SK-N-SH (cell line): ENCODE data around the gene ZEB1. TPM values are rescaled to one million over a fixed set of nuclear protein-coding genes. Genes with fewer than 3 reads are reported as not detected.

Experiments
- CTCF ChIA-PET: fragments of 300-600, 350-600 bp; formaldehyde crosslinking; extraction: SDS; loops from one replicate; lab custom pipeline; 2021; lab: Yijun Ruan, JAX
- POLR2A ChIA-PET: fragments of 350-600 bp; sonication (Branson Sonifier 250); formaldehyde crosslinking; extraction: SDS; loops from one replicate; lab custom pipeline; 2020; ENCODE audit warnings: antibody characterized with exemption, inconsistent platforms; lab: Yijun Ruan, JAX
- DNase-seq: peaks from one replicate; pipeline ENCODE4 v3.0.0; 2012
- H2AFZ ChIP-seq: fragments of 200-600 bp; sonication (generic); 2 replicates; pipeline ENCODE4 v1.8.1; 2016; ENCODE audit warnings: antibody characterized with exemption, mild to moderate bottlenecking, low read depth
- H3F3A ChIP-seq: fragments of 200-600 bp; sonication (generic); replicated peaks from 2 replicates; pipeline ENCODE3; 2016; ENCODE audit warnings: antibody characterized with exemption, mild to moderate bottlenecking; ENCODE audit not compliant: insufficient read depth
- H3K27ac ChIP-seq, 2 experiments: fragments of 200-500 bp in 1 of 2; fragments of 200-600 bp in 1 of 2; sonication (Bioruptor generic) in 1 of 2; sonication (generic), shearing (Covaris generic) in 1 of 2; 2 replicates each; pipeline versions ENCODE4 v1.5.1 to v1.6.1; 2014 to 2016; ENCODE audit warnings: low read depth in 2 of 2, inconsistent platforms in 1 of 2, low read length in 1 of 2, mild to moderate bottlenecking in 1 of 2, mixed read lengths in 1 of 2
- H3K27me3 ChIP-seq: fragments of 200-600 bp; sonication (generic), shearing (Covaris generic); 2 replicates; pipeline ENCODE4 v1.6.1; 2016; ENCODE audit warnings: mixed run types; ENCODE audit not compliant: insufficient read depth
- H3K36me3 ChIP-seq, 2 experiments: fragments of 200-500 bp in 1 of 2; fragments of 200-600 bp in 1 of 2; sonication (Bioruptor generic) in 1 of 2; sonication (generic) in 1 of 2; replicated peaks in 1 of 2; 2 replicates each; pipeline versions ENCODE3 to v1.5.1; 2014 to 2016; ENCODE audit warnings: low read length in 1 of 2, mild to moderate bottlenecking in 1 of 2; ENCODE audit not compliant: insufficient read depth in 2 of 2, control insufficient read depth in 1 of 2
- H3K4me1 ChIP-seq, 2 experiments: fragments of 200-500 bp in 1 of 2; fragments of 200-600 bp in 1 of 2; sonication (Bioruptor generic) in 1 of 2; sonication (generic), shearing (Covaris generic) in 1 of 2; 2 replicates each; pipeline versions ENCODE4 v1.5.1 to v1.6.1; 2014 to 2016; ENCODE audit warnings: low read depth in 1 of 2, low read length in 1 of 2, mixed run types in 1 of 2; ENCODE audit not compliant: insufficient read depth in 2 of 2, control insufficient read depth in 1 of 2
- H3K4me2 ChIP-seq: fragments of 200-600 bp; sonication (generic), shearing (Covaris generic); 2 replicates; pipeline ENCODE4 v1.6.1; 2017; ENCODE audit warnings: mixed run types
- H3K4me3 ChIP-seq, 2 experiments: fragments of 200-500 bp in 1 of 2; fragments of 200-600 bp in 1 of 2; sonication (Bioruptor generic) in 1 of 2; sonication (generic), shearing (Covaris generic) in 1 of 2; 2 replicates each; pipeline versions ENCODE4 v1.5.1 to v1.8.1; 2014 to 2016; ENCODE audit warnings: low read depth in 2 of 2, inconsistent platforms in 1 of 2, low read length in 1 of 2, mild to moderate bottlenecking in 1 of 2, mixed read lengths in 1 of 2, moderate library complexity in 1 of 2
- H3K79me2 ChIP-seq: fragments of 200-600 bp; sonication (generic); 2 replicates; pipeline ENCODE4 v1.8.1; 2017; ENCODE audit warnings: mild to moderate bottlenecking; ENCODE audit not compliant: insufficient read depth
- H3K9ac ChIP-seq: fragments of 200-600 bp; sonication (generic); 2 replicates; pipeline ENCODE4 v1.6.1; 2017; ENCODE audit warnings: mixed run types
- H3K9me2 ChIP-seq: fragments of 200-600 bp; sonication (generic); 2 replicates; pipeline ENCODE4 v1.6.1; 2017; ENCODE audit warnings: mixed run types
- H3K9me3 ChIP-seq: fragments of 200-600 bp; sonication (generic); 2 replicates; pipeline ENCODE4 v1.6.1; 2017; ENCODE audit warnings: mixed run types, mild to moderate bottlenecking, moderate library complexity
- H4K20me1 ChIP-seq: fragments of 200-600 bp; sonication (generic); 2 replicates; pipeline ENCODE4 v1.6.1; 2017; ENCODE audit warnings: mild to moderate bottlenecking, mixed run types; ENCODE audit not compliant: insufficient read depth
- CHD2 ChIP-seq: fragments of 150-350 bp; IDR thresholded peaks from 2 replicates; pipeline ENCODE4 v1.6.1; 2018; ENCODE audit warnings: low read length; ENCODE audit not compliant: partially characterized antibody
- ELF1 ChIP-seq: IDR thresholded peaks from 2 replicates; pipeline ENCODE4 v1.4.0; 2012
- EP300 ChIP-seq, 2 experiments: IDR thresholded peaks; 2 replicates each; pipeline versions ENCODE4 v1.4.0 to v1.6.1; 2012; ENCODE audit warnings: borderline replicate concordance in 1 of 2, low read depth in 1 of 2, low read length in 1 of 2
- EZH2phosphoT487 ChIP-seq: fragments of 200-600 bp; sonication (generic); IDR thresholded peaks from 2 replicates; pipeline ENCODE4 v1.6.1; 2017; ENCODE audit warnings: low read depth, mixed run types, mild to moderate bottlenecking, antibody characterized with exemption, moderate library complexity, borderline replicate concordance
- GABPA ChIP-seq: IDR thresholded peaks from 2 replicates; pipeline ENCODE4 v1.4.0; 2012; ENCODE audit warnings: low read depth, mild to moderate bottlenecking
- GATA2 ChIP-seq: sonication (generic); formaldehyde crosslinking; IDR thresholded peaks from 2 replicates; pipeline ENCODE4 v1.5.0; 2020; ENCODE audit warnings: mild to moderate bottlenecking, missing genetic modification reagents
- IRF3 ChIP-seq: fragments of 150-350 bp; IDR thresholded peaks from 2 replicates; pipeline ENCODE4 v1.6.1; 2016; ENCODE audit warnings: mild to moderate bottlenecking, low read depth, low read length
- MXI1 ChIP-seq: IDR thresholded peaks from 2 replicates; pipeline ENCODE4 v1.6.1; 2012; ENCODE audit warnings: mild to moderate bottlenecking, low read depth, low read length, improper control_type of control experiment
- NFIC ChIP-seq: IDR thresholded peaks from 2 replicates; pipeline ENCODE4 v1.4.0; 2012; ENCODE audit warnings: borderline replicate concordance
- NRF1 ChIP-seq: IDR thresholded peaks from 2 replicates; pipeline ENCODE4 v1.6.1; 2012; ENCODE audit warnings: low read depth, mild to moderate bottlenecking, low read length
- PBX3 ChIP-seq: IDR thresholded peaks from 2 replicates; pipeline ENCODE4; 2012
- POLR2AphosphoS5 ChIP-seq: IDR thresholded peaks from 2 replicates; pipeline ENCODE4 v1.6.1; 2012; ENCODE audit warnings: low read depth, low read length
- RAD21 ChIP-seq: IDR thresholded peaks from 2 replicates; pipeline ENCODE4 v1.6.1; 2012; ENCODE audit warnings: mild to moderate bottlenecking, low read length
- RCOR1 ChIP-seq: fragments of 150-350 bp; IDR thresholded peaks from 2 replicates; pipeline ENCODE4 v1.6.1; 2017; ENCODE audit warnings: antibody characterized with exemption, low read length
- RXRA ChIP-seq: IDR thresholded peaks from 2 replicates; pipeline ENCODE4 v1.4.0; 2012; ENCODE audit warnings: low read depth, mild to moderate bottlenecking, borderline replicate concordance
- SMC3 ChIP-seq: IDR thresholded peaks from 2 replicates; pipeline ENCODE4 v1.6.1; 2012; ENCODE audit warnings: low read depth, low read length, improper control_type of control experiment
- TAF1 ChIP-seq: IDR thresholded peaks from 2 replicates; pipeline ENCODE4 v1.6.1; 2012; ENCODE audit warnings: low read depth, mild to moderate bottlenecking, low read length, moderate library complexity, borderline replicate concordance
- WGBS: methylation state at CpG from one replicate; pipeline ENCODE4 v1.1.6; 2017; ENCODE audit warnings: low lambda C conversion rate; 5-methylcytosine and 5-hydroxymethylcytosine counted together
- polyA plus RNA-seq, 3 experiments: library from polyadenylated mRNA; depleted of rRNA; stranded (reverse); fragments of >200 nt; gene quantifications; 2 replicates each; pipeline ENCODE4 v1.2.3, GENCODE V29; 2012
- TF ChIP-seq, protein P1 (sequence below): IDR thresholded peaks from 2 replicates; pipeline ENCODE4 v1.4.0; 2012; ENCODE audit warnings: low read depth
- TF ChIP-seq, protein P2 (sequence below): IDR thresholded peaks from 2 replicates; pipeline ENCODE4 v1.4.0; 2012; ENCODE audit warnings: low read depth, borderline replicate concordance
- TF ChIP-seq, protein P3 (sequence below): fragments of 200-600 bp; sonication (generic); IDR thresholded peaks from 2 replicates; pipeline ENCODE4 v1.6.1; 2017; ENCODE audit warnings: antibody characterized with exemption, mild to moderate bottlenecking, moderate library complexity

Gene ZEB1
- polyA plus RNA-seq, 1 of the 3 experiments (the other 2 are of a cell fraction): 5.4 TPM

- Histone ChIP-seq H3K36me3 (peaks cover 14 to 16% of the 10 kb centered on the region in 2 experiments), H3K4me1 (no peaks in the 10 kb centered on the region; a peak in 1 of 4 replicates), H4K20me1 (no peaks in the 10 kb centered on the region), H3K9me3 (peaks cover 8% of the 10 kb centered on the region; the same call in 1 of the 2 replicates), H3K79me2 (peaks cover 12% of the 10 kb centered on the region), H3K4me2 (no peak overlapping the region), H3K9ac (no peak overlapping the region), H3K4me3 (no peak overlapping the region), H3K9me2 (no peaks in the 10 kb centered on the region), H3K27me3 (no peaks in the 10 kb centered on the region), H3F3A (peaks cover 16% of the 10 kb centered on the region), H2AFZ (no peak overlapping the region), H3K27ac (no peak overlapping the region)
- DNase-seq: no peak
- POLR2A ChIA-PET: no interaction called here
- 97% methylated on average over 1 of the region's 1 CpG for WGBS
- CTCF ChIA-PET: interaction anchor here (0.9 kb wide), 1 partner anchor 706 kb away, joined by 3 read pairs; no protein-coding TSS in a partner anchor
- no peak for TF ChIP-seq PBX3
- TF ChIP-seq EP300 (IDR thresholded peaks at IDR 0.05; ENCODE audit: borderline replicate concordance in 1 of 2, low read depth in 1 of 2, low read length in 1 of 2): no peak
- TF ChIP-seq, protein P1, sequence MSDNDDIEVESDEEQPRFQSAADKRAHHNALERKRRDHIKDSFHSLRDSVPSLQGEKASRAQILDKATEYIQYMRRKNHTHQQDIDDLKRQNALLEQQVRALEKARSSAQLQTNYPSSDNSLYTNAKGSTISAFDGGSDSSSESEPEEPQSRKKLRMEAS: no peak
- no peak for TF ChIP-seq NFIC
- TF ChIP-seq SMC3: peak; percentile 42
- no peak for TF ChIP-seq ELF1
- TF ChIP-seq, protein P2, sequence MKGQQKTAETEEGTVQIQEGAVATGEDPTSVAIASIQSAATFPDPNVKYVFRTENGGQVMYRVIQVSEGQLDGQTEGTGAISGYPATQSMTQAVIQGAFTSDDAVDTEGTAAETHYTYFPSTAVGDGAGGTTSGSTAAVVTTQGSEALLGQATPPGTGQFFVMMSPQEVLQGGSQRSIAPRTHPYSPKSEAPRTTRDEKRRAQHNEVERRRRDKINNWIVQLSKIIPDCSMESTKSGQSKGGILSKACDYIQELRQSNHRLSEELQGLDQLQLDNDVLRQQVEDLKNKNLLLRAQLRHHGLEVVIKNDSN: no peak
- no peak for TF ChIP-seq CHD2
- TF ChIP-seq EZH2phosphoT487: no peak
- TF ChIP-seq POLR2AphosphoS5: no peak
- TF ChIP-seq NRF1: no peak
- TF ChIP-seq RCOR1: no peak
- TF ChIP-seq RXRA: no peak
- no peak for TF ChIP-seq MXI1
- no peak for TF ChIP-seq IRF3
- TF ChIP-seq GABPA: no peak
- no peak for TF ChIP-seq GATA2 (CRISPR knock-in tag)
- TF ChIP-seq RAD21: peak; percentile 59
- no peak for TF ChIP-seq TAF1
- TF ChIP-seq, protein P3, sequence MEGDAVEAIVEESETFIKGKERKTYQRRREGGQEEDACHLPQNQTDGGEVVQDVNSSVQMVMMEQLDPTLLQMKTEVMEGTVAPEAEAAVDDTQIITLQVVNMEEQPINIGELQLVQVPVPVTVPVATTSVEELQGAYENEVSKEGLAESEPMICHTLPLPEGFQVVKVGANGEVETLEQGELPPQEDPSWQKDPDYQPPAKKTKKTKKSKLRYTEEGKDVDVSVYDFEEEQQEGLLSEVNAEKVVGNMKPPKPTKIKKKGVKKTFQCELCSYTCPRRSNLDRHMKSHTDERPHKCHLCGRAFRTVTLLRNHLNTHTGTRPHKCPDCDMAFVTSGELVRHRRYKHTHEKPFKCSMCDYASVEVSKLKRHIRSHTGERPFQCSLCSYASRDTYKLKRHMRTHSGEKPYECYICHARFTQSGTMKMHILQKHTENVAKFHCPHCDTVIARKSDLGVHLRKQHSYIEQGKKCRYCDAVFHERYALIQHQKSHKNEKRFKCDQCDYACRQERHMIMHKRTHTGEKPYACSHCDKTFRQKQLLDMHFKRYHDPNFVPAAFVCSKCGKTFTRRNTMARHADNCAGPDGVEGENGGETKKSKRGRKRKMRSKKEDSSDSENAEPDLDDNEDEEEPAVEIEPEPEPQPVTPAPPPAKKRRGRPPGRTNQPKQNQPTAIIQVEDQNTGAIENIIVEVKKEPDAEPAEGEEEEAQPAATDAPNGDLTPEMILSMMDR: peak; percentile 57
Measured at GRCh38 chr10:31490858-31491504, 172.0 kb downstream of the ZEB1 start.
